Suprapubic skin (tissue), 4 donors: ENCODE results near the gene KCNK5. TPM values are rescaled to one million over a fixed set of nuclear protein-coding genes. Genes with fewer than 3 reads are reported as not detected.

Experiments used
- DNase-seq, 2 donors: peaks; one replicate each; pipeline ENCODE4 v3.0.0-alpha.2; 2019; ENCODE audit warnings: low spot score in 2 of 2
- H3K27ac ChIP-seq: fragments of 200-600 bp; sonication (generic); one replicate; pipeline ENCODE4 v1.5.1; 2019
- H3K27me3 ChIP-seq: fragments of 200-600 bp; sonication (generic); one replicate; pipeline ENCODE4 v1.5.1; 2019
- H3K36me3 ChIP-seq: fragments of 200-600 bp; sonication (generic); one replicate; pipeline ENCODE4 v1.5.1; 2019
- H3K4me1 ChIP-seq: fragments of 200-600 bp; sonication (generic); one replicate; pipeline ENCODE4 v1.5.1; 2019
- H3K4me3 ChIP-seq: fragments of 200-600 bp; sonication (generic); one replicate; pipeline ENCODE4 v1.5.1; 2019; ENCODE audit warnings: mild to moderate bottlenecking
- H3K9me3 ChIP-seq: fragments of 200-600 bp; sonication (generic); one replicate; pipeline ENCODE4 v1.5.1; 2019
- EP300 ChIP-seq: sonication (generic); formaldehyde crosslinking; IDR thresholded peaks from one replicate; pipeline ENCODE4 v1.6.1; 2017; ENCODE audit warnings: antibody characterized with exemption
- POLR2A ChIP-seq, 2 donors: fragments of 450-650 bp; IDR thresholded peaks; one replicate each; pipeline ENCODE4 v1.6.1; 2017; ENCODE audit warnings: antibody characterized with exemption in 2 of 2, mild to moderate bottlenecking in 2 of 2, moderate library complexity in 2 of 2
- POLR2AphosphoS5 ChIP-seq, 3 donors: sonication (generic); formaldehyde crosslinking; IDR thresholded peaks; one replicate each; pipeline ENCODE4 v1.6.1; 2017; ENCODE audit warnings: antibody characterized with exemption in 3 of 3
- WGBS: methylation state at CpG from one replicate; pipeline ENCODE4 v1.1.5; 2018; 5-methylcytosine and 5-hydroxymethylcytosine counted together
- total RNA-seq, 4 donors: library from RNA; depleted of rRNA; stranded (reverse); fragments of >200 nt; gene quantifications; one replicate each; pipeline ENCODE4 v1.1.0, GENCODE V29; 2016
- TF ChIP-seq, protein P1 (sequence below), 2 donors: fragments of 200-600 bp in 1 of 2; fragments of 450-650 bp in 1 of 2; sonication (generic) in 1 of 2; IDR thresholded peaks; one replicate each; pipeline ENCODE4 v1.5.1; 2016 to 2019; ENCODE audit warnings: antibody characterized with exemption in 2 of 2, mild to moderate bottlenecking in 1 of 2, moderate library complexity in 1 of 2

The KCNK5 gene
- total RNA-seq, 4 donors from 2014 or later: 18.6 to 43.9 (median 26.3) TPM

DNA sequence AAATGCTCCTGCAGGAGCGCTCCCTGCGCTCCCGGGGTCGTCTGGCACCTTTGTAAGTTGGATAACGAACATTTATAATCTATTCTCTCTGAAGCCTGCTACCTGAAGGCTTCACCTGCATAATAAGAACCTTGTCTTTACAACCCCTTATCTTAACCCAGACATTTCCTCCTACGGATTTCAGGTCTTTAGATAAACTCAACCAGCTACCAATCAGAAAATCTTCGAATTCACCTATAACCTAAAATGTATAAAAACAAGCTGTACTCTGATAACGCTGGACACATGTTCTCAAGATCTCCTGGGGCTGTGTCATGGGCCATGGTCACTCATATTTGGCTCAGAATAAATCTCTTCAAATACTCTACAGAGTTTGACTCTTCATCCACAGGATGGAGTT, 4.1 kb upstream of the KCNK5 start:
- Histone ChIP-seq H3K36me3 (no peaks in the 10 kb centered on the region), H3K4me1 (peaks cover 12% of the 10 kb centered on the region), H3K27me3 (peaks cover 9% of the 10 kb centered on the region), H3K9me3 (no peaks in the 10 kb centered on the region), H3K4me3 (no peak overlapping the region), H3K27ac (no peak overlapping the region)
- no peak for DNase-seq
- 89% methylated on average over 8 of the region's 8 CpGs for WGBS
- TF ChIP-seq EP300 (no peak), POLR2A (IDR thresholded peaks at IDR 0.05) (no peak), POLR2AphosphoS5 (IDR thresholded peaks at IDR 0.05) (no peak)
- TF ChIP-seq, protein P1, sequence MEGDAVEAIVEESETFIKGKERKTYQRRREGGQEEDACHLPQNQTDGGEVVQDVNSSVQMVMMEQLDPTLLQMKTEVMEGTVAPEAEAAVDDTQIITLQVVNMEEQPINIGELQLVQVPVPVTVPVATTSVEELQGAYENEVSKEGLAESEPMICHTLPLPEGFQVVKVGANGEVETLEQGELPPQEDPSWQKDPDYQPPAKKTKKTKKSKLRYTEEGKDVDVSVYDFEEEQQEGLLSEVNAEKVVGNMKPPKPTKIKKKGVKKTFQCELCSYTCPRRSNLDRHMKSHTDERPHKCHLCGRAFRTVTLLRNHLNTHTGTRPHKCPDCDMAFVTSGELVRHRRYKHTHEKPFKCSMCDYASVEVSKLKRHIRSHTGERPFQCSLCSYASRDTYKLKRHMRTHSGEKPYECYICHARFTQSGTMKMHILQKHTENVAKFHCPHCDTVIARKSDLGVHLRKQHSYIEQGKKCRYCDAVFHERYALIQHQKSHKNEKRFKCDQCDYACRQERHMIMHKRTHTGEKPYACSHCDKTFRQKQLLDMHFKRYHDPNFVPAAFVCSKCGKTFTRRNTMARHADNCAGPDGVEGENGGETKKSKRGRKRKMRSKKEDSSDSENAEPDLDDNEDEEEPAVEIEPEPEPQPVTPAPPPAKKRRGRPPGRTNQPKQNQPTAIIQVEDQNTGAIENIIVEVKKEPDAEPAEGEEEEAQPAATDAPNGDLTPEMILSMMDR (IDR thresholded peaks at IDR 0.05): no peak

DNA sequence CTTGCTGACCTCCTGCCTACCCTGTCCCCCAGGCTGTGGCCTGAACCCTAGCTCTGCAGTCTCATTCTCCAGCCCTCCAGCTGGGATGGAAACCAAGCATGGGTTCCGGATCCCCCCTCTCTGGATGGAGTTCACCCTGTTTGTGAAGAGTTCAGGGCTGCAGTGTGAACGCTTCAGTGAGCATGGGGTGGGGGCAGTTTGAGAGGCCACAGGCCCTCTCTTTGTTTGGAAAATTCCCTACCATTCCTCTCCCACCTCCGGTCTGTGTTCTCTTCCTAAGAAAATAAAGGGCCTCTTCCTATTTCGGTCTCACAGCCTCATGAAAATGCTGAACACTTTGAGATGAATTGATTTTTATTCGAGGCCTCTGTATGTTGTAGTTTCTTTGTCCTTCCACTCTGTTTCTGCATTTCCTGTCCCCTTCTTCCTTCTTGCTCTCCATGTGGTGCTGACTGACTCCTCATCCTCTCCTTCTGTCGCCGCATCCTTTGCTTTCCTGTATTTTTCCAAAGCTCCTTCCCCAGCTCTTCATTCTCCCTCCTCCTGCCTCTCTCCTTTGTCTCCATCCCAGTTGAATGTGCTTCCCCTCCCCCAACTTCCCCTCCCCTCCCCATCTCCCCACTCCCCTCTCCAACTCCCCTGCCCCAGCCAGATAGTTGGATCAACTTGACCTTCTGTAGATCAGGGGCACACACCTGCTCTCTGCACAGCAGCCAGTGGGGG, 2.4 kb upstream of the KCNK5 start:
- Histone ChIP-seq H3K4me3 (no peak overlapping the region), H3K27me3 (peaks cover 19% of the 10 kb centered on the region), H3K9me3 (no peaks in the 10 kb centered on the region), H3K36me3 (no peaks in the 10 kb centered on the region), H3K4me1 (peaks cover 15% of the 10 kb centered on the region), H3K27ac (no peak overlapping the region)
- DNase-seq: no peak
- 87% methylated on average over 7 of the region's 7 CpGs for WGBS
- no peak for TF ChIP-seq EP300
- TF ChIP-seq POLR2AphosphoS5 (IDR thresholded peaks at IDR 0.05): no peak
- TF ChIP-seq POLR2A (IDR thresholded peaks at IDR 0.05): no peak
- TF ChIP-seq, protein P1 (IDR thresholded peaks at IDR 0.05): no peak

DNA sequence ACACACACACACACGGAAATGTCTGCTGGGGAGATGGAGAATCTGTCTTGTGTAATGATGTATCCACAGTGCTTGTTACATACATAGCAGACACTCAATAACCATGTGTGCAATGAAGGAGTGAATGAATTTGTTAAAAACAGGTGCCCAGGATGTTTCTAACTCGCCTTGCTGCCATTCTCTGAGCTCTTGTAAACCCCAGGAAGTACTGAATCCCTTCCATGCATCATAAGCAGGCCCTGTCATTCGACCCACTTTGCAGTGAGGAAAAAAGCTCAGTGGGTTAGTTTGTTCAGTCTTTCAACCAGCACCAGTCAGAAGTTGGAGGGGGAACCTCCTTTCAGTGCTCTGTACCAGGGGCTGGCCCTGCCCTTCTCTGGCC, 1.4 kb upstream of the KCNK5 start:
- Histone ChIP-seq H3K4me1 (peaks cover 16% of the 10 kb centered on the region), H3K9me3 (no peaks in the 10 kb centered on the region), H3K27ac (no peak overlapping the region), H3K27me3 (peaks cover 20% of the 10 kb centered on the region), H3K4me3 (no peak overlapping the region), H3K36me3 (no peaks in the 10 kb centered on the region)
- WGBS: 94% methylated on average over 3 of the region's 3 CpGs
- TF ChIP-seq, protein P1 (IDR thresholded peaks at IDR 0.05): no peak
- TF ChIP-seq POLR2AphosphoS5 (IDR thresholded peaks at IDR 0.05) (no peak), POLR2A (IDR thresholded peaks at IDR 0.05) (no peak), EP300 (no peak)
- DNase-seq: no peak

DNA sequence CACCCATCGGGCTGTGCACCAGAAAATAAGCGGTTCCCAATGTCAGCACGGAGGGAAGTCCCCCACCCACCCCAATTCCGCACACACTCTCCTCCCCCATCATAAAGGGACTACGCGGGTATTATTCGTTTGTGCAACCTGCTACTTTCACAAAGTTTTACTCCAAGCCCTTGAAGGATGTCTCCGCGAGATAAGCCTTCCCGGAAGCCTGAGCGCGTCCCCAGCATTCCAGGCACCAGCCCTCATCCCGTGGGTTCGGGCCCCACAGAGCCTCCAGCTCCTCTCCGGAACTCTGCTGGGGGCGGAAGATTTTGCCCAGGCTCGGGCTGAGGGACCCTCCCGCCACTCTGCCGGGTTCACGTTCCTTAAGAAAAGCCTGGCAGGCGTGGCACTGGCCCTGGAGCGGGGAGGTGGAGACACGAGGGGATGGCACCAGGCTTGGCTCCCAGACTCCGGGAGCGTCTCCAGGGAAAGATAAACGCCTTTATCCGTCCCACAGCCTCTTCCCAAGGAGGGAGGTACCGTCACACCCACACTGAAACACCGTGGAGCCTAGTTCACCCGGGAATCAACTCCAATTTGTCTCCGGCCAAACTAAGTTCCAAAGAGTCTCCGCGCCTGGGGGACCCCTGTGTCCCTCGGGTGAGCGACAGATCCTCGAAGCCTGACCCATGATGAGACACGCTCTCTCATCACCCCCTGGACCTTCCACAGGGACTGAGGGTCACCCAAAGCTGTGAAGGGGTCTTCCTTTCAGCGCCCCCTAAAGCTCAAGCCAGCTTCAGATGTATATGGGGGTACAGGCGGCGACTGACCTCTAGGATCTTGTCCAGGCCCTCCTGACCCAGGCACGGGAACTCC, 934 bp downstream of the KCNK5 start:
- DNase-seq: no peak
- H3K9me3 ChIP-seq: no peaks in the 10 kb centered on the region
- 22% methylated on average over 30 of the region's 41 CpGs for WGBS
- peak overlapping the region; percentile 48 for H3K4me3 ChIP-seq
- H3K27me3 ChIP-seq: peaks cover 20% of the 10 kb centered on the region
- H3K36me3 ChIP-seq: no peaks in the 10 kb centered on the region
- peaks cover 18% of the 10 kb centered on the region for H3K4me1 ChIP-seq
- TF ChIP-seq, protein P1 (IDR thresholded peaks at IDR 0.05): no peak
- TF ChIP-seq POLR2AphosphoS5 (IDR thresholded peaks at IDR 0.05): no peak
- no peak for TF ChIP-seq POLR2A (IDR thresholded peaks at IDR 0.05)
- TF ChIP-seq EP300: no peak
- H3K27ac ChIP-seq: peak overlapping the region; percentile 56

DNA sequence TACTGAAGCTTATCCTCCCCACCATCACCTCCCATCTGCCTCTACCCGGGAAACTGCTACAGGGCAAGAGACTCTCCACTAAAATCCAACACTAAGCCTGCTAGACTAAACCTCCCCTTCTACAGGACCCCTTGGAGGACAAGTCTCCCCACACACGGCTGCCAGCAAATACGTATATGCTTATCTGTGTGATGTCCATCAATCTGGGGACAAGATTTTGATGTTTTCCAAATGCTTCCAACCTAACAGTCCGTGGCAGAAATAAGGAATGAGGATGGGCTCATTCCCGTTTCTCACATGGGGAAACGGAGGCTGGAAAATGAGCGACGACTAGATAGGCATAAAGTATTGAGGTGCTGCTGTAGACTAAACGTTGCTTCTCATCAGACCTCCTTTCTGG, 1.8 kb downstream of the KCNK5 start:
- Histone ChIP-seq H3K9me3 (no peaks in the 10 kb centered on the region), H3K27ac (peak overlapping the region; percentile 56), H3K36me3 (no peaks in the 10 kb centered on the region), H3K4me3 (peak overlapping the region; percentile 48), H3K27me3 (peaks cover 20% of the 10 kb centered on the region), H3K4me1 (peaks cover 20% of the 10 kb centered on the region)
- 81% methylated on average over 9 of the region's 9 CpGs for WGBS
- TF ChIP-seq POLR2A (IDR thresholded peaks at IDR 0.05): no peak
- TF ChIP-seq, protein P1 (IDR thresholded peaks at IDR 0.05): no peak
- TF ChIP-seq EP300: no peak
- TF ChIP-seq POLR2AphosphoS5 (IDR thresholded peaks at IDR 0.05): no peak
- DNase-seq: no peak
